Neuronal stem cell (in vitro differentiated cells): ENCODE data around the gene MAB21L3.

ENCODE experiments used
- DNase-seq: peaks from one replicate; pipeline ENCODE4 v3.0.0-alpha.2; 2013; ENCODE audit warnings: low spot score
- H2AFZ ChIP-seq: one replicate; pipeline ENCODE4 v1.6.1; 2013; ENCODE audit warnings: mild to moderate bottlenecking, low read length, inconsistent platforms
- H2AK5ac ChIP-seq: 2 replicates; pipeline ENCODE4 v1.6.1; 2013; ENCODE audit warnings: low read depth, mild to moderate bottlenecking, inconsistent platforms, low read length, moderate library complexity, mixed read lengths
- H2BK120ac ChIP-seq: 2 replicates; pipeline ENCODE4 v1.6.1; 2013; ENCODE audit warnings: low read depth, mild to moderate bottlenecking, inconsistent platforms, low read length, moderate library complexity, mixed read lengths
- H2BK12ac ChIP-seq: one replicate; pipeline ENCODE4 v1.6.1; 2013; ENCODE audit warnings: low read length, inconsistent platforms
- H2BK15ac ChIP-seq: 2 replicates; pipeline ENCODE4 v1.6.1; 2013; ENCODE audit warnings: mild to moderate bottlenecking, low read length, inconsistent platforms, mixed read lengths
- H2BK5ac ChIP-seq: one replicate; pipeline ENCODE4 v1.6.1; 2013; ENCODE audit warnings: inconsistent platforms, mild to moderate bottlenecking, low read length, moderate library complexity
- H3K14ac ChIP-seq: one replicate; pipeline ENCODE4 v1.6.1; 2013; ENCODE audit warnings: low read length, inconsistent platforms
- H3K18ac ChIP-seq: 2 replicates; pipeline ENCODE4 v1.6.1; 2013; ENCODE audit warnings: low read length, inconsistent platforms
- H3K23ac ChIP-seq: 2 replicates; pipeline ENCODE4 v1.6.1; 2013; ENCODE audit warnings: low read depth, mild to moderate bottlenecking, mixed read lengths, low read length, inconsistent platforms; ENCODE audit not compliant: poor library complexity
- H3K27ac ChIP-seq: replicated peaks from 3 replicates; pipeline ENCODE4 v1.5.1; 2013; ENCODE audit warnings: low read length, inconsistent platforms
- H3K27me3 ChIP-seq, 3 experiments: 2 replicates each; pipeline ENCODE4 v1.6.1; 2013; ENCODE audit warnings: low read length in 3 of 3, mild to moderate bottlenecking in 2 of 3, inconsistent platforms in 1 of 3, low read depth in 1 of 3, mixed read lengths in 1 of 3, moderate library complexity in 1 of 3; ENCODE audit not compliant: control insufficient read depth in 3 of 3, insufficient read depth in 3 of 3
- H3K36me3 ChIP-seq, 2 donors: replicated peaks in 1 of 2; 2 replicates each; pipeline ENCODE4 v1.6.1; 2013; ENCODE audit warnings: low read length in 2 of 2; ENCODE audit not compliant: control insufficient read depth in 2 of 2, insufficient read depth in 2 of 2
- H3K4ac ChIP-seq: 2 replicates; pipeline ENCODE4 v1.6.1; 2013; ENCODE audit warnings: inconsistent platforms, mild to moderate bottlenecking, low read length, moderate library complexity
- H3K4me1 ChIP-seq, 2 donors: 1 replicate in 1 of 2; 2 replicates in 1 of 2; pipeline ENCODE4 v1.6.1; 2013; ENCODE audit warnings: low read length in 2 of 2, low read depth in 1 of 2; ENCODE audit not compliant: control insufficient read depth in 2 of 2, insufficient read depth in 1 of 2
- H3K4me2 ChIP-seq: one replicate; pipeline ENCODE4 v1.6.1; 2013; ENCODE audit warnings: mild to moderate bottlenecking, low read length, inconsistent platforms; ENCODE audit not compliant: insufficient read depth, poor library complexity, severe bottlenecking
- H3K4me3 ChIP-seq, 2 donors: 2 replicates each; pipeline ENCODE4 v1.5.1; 2013; ENCODE audit warnings: low read length in 2 of 2, mild to moderate bottlenecking in 2 of 2, inconsistent platforms in 1 of 2, moderate library complexity in 1 of 2
- H3K79me1 ChIP-seq: one replicate; pipeline ENCODE4 v1.6.1; 2013; ENCODE audit warnings: low read depth, mild to moderate bottlenecking, inconsistent platforms, low read length, moderate library complexity
- H3K9ac ChIP-seq: one replicate; pipeline ENCODE4 v1.6.1; 2013; ENCODE audit warnings: mild to moderate bottlenecking, low read depth, low read length, inconsistent platforms; ENCODE audit not compliant: poor library complexity
- H3K9me3 ChIP-seq, 2 donors: replicated peaks in 1 of 2; 2 replicates each; pipeline versions ENCODE3 to v1.6.1; 2013; ENCODE audit warnings: low read length in 2 of 2, mild to moderate bottlenecking in 2 of 2, inconsistent platforms in 1 of 2, low read depth in 1 of 2, mixed read lengths in 1 of 2, moderate library complexity in 1 of 2; ENCODE audit not compliant: control insufficient read depth in 2 of 2, insufficient read depth in 1 of 2
- H4K8ac ChIP-seq: one replicate; pipeline ENCODE4 v1.6.1; 2013; ENCODE audit warnings: low read depth, mild to moderate bottlenecking, inconsistent platforms, low read length, moderate library complexity
- H4K91ac ChIP-seq: one replicate; pipeline ENCODE4 v1.6.1; 2013; ENCODE audit warnings: low read length, low read depth, mild to moderate bottlenecking, inconsistent platforms; ENCODE audit not compliant: poor library complexity
- WGBS, 2 donors: extraction: QIAGEN DNeasy Blood & Tissue Kit; methylation state at CpG; one replicate each; pipeline ENCODE4 v1.1.7; 2013; ENCODE audit warnings: missing lambda C conversion rate in 2 of 2, mixed read lengths in 1 of 2; ENCODE audit not compliant: insufficient read length in 2 of 2, insufficient replicate concordance in 1 of 2; ENCODE audit errors: extremely low coverage in 2 of 2; 5-methylcytosine and 5-hydroxymethylcytosine counted together

Gene MAB21L3

DNA sequence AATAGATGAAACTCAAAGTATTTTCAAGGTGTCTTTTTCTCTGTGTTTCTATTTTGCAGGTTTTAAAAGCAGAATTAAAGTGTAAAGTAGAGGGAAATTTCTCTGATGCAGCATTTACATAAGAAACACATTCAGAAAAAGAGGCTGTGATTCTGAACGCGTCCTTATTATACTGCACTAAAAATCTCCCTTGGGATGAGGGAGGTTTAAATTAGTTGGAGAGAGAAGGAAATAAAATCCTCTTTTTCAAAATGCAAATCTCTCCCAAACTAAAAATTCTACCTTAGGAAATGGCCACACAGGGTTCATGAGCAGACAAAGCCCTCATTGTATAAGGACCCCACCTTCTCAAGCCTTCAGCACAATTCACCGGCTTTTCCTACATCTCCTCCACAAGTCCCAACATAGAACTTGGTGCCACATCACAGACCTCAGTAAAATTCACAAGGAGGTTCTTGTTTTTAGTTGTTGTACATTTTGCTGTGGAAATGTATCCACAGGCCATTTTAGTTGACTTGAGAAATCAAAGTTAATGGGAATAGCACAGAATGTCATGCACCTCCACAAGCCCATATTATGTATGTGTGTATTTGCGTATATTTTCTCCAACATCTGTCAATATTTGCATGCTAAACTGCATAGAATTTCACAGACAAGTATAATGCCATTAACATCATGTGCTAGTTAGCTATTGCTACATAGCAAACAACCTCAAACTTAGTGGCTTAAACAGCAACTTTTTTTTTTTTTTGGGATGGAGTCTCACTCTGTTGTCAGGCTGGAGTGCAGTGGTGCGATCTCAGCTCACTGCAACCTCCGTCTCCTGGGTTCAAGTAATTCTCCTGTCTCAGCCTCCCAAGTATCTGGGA, 59.8 kb downstream of the MAB21L3 start:
- H3K27ac ChIP-seq: no peak overlapping the region
- DNase-seq: no peak
- H3K4me1 ChIP-seq: peaks cover 0 to 6% of the 10 kb centered on the region in 2 donors
- no peak overlapping the region for H2AFZ ChIP-seq
- H4K8ac ChIP-seq: no peak overlapping the region
- H3K9me3 ChIP-seq: no peaks in the 10 kb centered on the region
- H3K9ac ChIP-seq: no peak overlapping the region
- no peaks in the 10 kb centered on the region for H3K36me3 ChIP-seq
- no peak overlapping the region for H2AK5ac ChIP-seq
- H2BK12ac ChIP-seq: no peak overlapping the region
- H2BK120ac ChIP-seq: no peak overlapping the region
- no peak overlapping the region for H3K4me2 ChIP-seq
- no peak overlapping the region for H3K18ac ChIP-seq
- WGBS, 2 donors: no CpG with 5 or more reads among the region's 6 CpGs
- peaks cover 0 to 33% (median 0%) of the 10 kb centered on the region in 3 experiments for H3K27me3 ChIP-seq
- H4K91ac ChIP-seq: no peak overlapping the region
- H3K79me1 ChIP-seq: no peaks in the 10 kb centered on the region
- no peak overlapping the region for H3K4ac ChIP-seq
- H3K23ac ChIP-seq: no peak overlapping the region
- no peak overlapping the region for H3K4me3 ChIP-seq
- H3K14ac ChIP-seq: no peak overlapping the region
- H2BK5ac ChIP-seq: no peak overlapping the region
- H2BK15ac ChIP-seq: no peak overlapping the region

DNA sequence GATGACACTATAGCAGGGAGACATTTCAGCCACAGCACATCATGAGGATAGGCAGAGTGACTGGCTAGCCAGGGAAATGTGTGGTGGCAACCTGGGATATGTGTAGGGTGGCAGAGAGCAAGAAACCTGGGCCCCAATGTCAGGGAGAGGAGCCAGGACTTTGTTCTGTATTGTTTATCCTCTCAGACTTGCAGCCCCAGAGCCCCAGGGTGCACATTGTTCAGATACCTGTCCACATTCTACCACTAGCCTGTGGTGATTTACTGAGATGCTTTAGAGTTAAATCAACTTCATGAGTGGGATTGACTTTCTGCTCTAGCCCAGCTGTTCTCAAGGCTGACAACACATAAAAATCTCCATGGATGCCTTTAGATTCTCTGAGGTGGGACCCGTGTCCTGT, 61.5 kb downstream of the MAB21L3 start:
- Histone ChIP-seq H2AFZ (no peak overlapping the region), H2BK5ac (no peak overlapping the region), H3K27ac (no peak overlapping the region), H3K18ac (no peak overlapping the region), H3K4ac (no peak overlapping the region), H2BK120ac (no peak overlapping the region), H4K8ac (no peak overlapping the region), H3K4me3 (no peak overlapping the region), H2AK5ac (no peak overlapping the region), H4K91ac (no peak overlapping the region), H2BK12ac (no peak overlapping the region), H3K14ac (no peak overlapping the region), H3K23ac (no peak overlapping the region), H3K79me1 (no peaks in the 10 kb centered on the region), H3K4me2 (no peak overlapping the region), H3K9ac (peak overlapping the region; percentile 61), H3K4me1 (peaks cover 0 to 5% of the 10 kb centered on the region in 2 donors), H2BK15ac (no peak overlapping the region), H3K36me3 (no peaks in the 10 kb centered on the region), H3K9me3 (no peaks in the 10 kb centered on the region), H3K27me3 (peaks cover 0 to 17% (median 0%) of the 10 kb centered on the region in 3 experiments)
- no peak for DNase-seq
- no CpG with 5 or more reads among the region's 1 CpG for WGBS, 2 donors

DNA sequence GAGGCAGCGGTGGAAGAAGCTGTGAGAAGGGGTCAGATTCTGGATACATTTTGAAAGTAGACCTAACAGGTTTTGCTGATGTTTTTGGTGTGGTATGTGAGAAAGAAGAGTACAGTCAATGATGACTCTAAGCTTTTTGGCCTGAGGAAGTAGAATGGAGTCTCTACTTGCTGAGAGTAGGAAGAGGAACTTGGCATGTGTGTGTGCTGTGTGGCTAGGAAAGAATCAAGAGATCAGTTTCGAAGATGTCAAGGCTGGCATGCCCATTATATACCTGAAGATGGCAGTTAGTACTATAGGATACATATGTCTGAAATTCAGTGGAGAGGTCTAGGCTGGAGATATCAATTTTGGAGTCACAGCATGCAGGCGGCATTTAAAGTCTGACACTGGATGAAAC, 64.4 kb downstream of the MAB21L3 start:
- Histone ChIP-seq H3K4me2 (no peak overlapping the region), H3K4me1 (peaks cover 0 to 1% of the 10 kb centered on the region in 2 donors), H2BK15ac (no peak overlapping the region), H3K18ac (no peak overlapping the region), H2BK5ac (no peak overlapping the region), H3K23ac (no peak overlapping the region), H2AFZ (no peak overlapping the region), H4K8ac (no peak overlapping the region), H3K9ac (no peak overlapping the region), H3K79me1 (no peaks in the 10 kb centered on the region), H2BK12ac (no peak overlapping the region), H3K27ac (no peak overlapping the region), H3K36me3 (no peaks in the 10 kb centered on the region), H3K4me3 (no peak overlapping the region), H4K91ac (no peak overlapping the region), H2BK120ac (no peak overlapping the region), H2AK5ac (no peak overlapping the region), H3K9me3 (no peaks in the 10 kb centered on the region), H3K4ac (no peak overlapping the region), H3K27me3 (no peaks in the 10 kb centered on the region), H3K14ac (no peak overlapping the region)
- WGBS, 2 donors: no CpG with 5 or more reads among the region's 3 CpGs
- no peak for DNase-seq

DNA sequence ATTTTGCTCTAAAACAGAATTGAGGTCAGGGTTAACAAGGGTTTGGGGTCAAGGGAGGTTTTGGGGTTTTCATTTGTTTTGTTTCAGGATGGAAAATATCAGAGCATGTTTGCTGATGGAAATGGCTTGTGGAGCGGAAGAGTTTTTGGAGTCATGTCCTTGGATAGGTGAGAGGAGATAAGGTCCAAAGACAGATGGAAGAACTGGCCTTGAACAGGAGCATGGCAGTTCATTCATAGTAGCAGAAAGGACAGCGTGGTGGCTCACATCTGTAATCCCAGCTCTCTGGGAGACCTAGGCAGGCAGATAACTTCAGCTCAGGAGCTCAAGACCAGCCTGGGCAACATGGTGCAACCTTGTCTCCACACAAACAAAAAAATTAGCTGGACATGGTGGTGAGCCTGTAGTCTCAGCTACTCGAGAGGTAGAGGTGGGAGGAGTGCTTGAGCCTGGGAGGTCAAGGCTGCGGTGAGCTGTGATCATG, 65.1 kb downstream of the MAB21L3 start:
- H3K9me3 ChIP-seq: no peaks in the 10 kb centered on the region
- no peak overlapping the region for H3K18ac ChIP-seq
- no peaks in the 10 kb centered on the region for H3K79me1 ChIP-seq
- H3K36me3 ChIP-seq: no peaks in the 10 kb centered on the region
- H3K4ac ChIP-seq: no peak overlapping the region
- no peak overlapping the region for H2BK12ac ChIP-seq
- no peaks in the 10 kb centered on the region for H3K4me1 ChIP-seq
- H3K23ac ChIP-seq: no peak overlapping the region
- no peak overlapping the region for H2AK5ac ChIP-seq
- H3K27me3 ChIP-seq: no peaks in the 10 kb centered on the region
- no peak overlapping the region for H3K14ac ChIP-seq
- no peak for DNase-seq
- no peak overlapping the region for H4K91ac ChIP-seq
- no CpG with 5 or more reads among the region's 4 CpGs for WGBS, 2 donors
- H2BK15ac ChIP-seq: no peak overlapping the region
- no peak overlapping the region for H2AFZ ChIP-seq
- no peak overlapping the region for H3K4me3 ChIP-seq
- H3K9ac ChIP-seq: no peak overlapping the region
- no peak overlapping the region for H2BK120ac ChIP-seq
- H3K27ac ChIP-seq: no peak overlapping the region
- H3K4me2 ChIP-seq: no peak overlapping the region
- H4K8ac ChIP-seq: no peak overlapping the region
- no peak overlapping the region for H2BK5ac ChIP-seq
